ENCODE data around the gene LPCAT2.

Gene LPCAT2

DNA sequence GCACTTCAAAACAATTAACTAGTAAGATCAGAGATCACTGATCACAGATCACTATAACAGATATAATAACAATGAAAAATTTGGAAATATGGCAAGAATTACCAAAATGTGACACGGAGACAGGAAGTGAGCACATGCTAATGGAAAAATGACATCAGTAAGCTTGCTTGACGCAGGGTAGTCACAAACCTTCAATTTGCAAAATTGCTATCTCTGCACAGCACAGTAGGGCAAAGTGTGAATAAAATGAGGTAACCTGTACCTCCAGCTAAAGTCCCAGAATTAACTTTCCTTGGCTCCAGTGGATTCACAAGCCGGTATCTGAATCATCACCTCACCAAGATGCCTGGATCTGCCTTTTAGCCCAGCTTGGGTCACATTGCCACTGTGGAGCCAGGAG lies 34.1 kb upstream of the LPCAT2 start:
- TF ChIP-seq JUND (IDR thresholded peaks at IDR 0.05; ENCODE audit: low read depth) = no peak
- DNase-seq (ENCODE audit: low read depth in 1 of 2, low spot score in 1 of 2) = no peak
- in situ Hi-C loops (cut with HindIII; ENCODE audit: low pct_unique_long_range_greater_than_20kb, low sequenced_read_pairs) = no loop called here

DNA sequence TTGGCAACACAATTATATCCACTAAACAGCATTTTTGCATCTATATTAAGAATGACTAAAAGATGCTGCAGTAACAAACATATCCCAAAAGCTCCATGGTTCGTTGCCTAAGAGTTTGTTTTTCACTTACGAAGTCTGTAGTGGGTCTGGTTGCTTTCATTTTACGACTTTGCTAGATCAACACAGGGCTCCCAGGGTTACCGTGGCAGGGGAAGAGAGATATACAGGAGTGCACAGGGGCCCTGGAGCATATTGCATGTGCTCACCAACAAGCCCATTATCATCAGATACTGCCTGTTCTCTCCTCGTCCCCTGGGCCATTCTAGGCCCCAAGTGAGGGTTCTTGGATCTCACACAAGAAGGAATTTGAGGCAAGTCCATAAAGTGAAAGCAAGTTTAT lies 33.0 kb upstream of the LPCAT2 start:
- DNase-seq (ENCODE audit: low read depth in 1 of 2, low spot score in 1 of 2) = no peak
- in situ Hi-C loops (cut with HindIII; ENCODE audit: low pct_unique_long_range_greater_than_20kb, low sequenced_read_pairs) = no loop called here
- no peak for TF ChIP-seq JUND (IDR thresholded peaks at IDR 0.05; ENCODE audit: low read depth)

- in situ Hi-C loops (cut with HindIII; ENCODE audit: low pct_unique_long_range_greater_than_20kb, low sequenced_read_pairs) = no loop called here
- no peak for TF ChIP-seq JUND (IDR thresholded peaks at IDR 0.05; ENCODE audit: low read depth)
- no peak for DNase-seq (ENCODE audit: low read depth in 1 of 2, low spot score in 1 of 2)
Measured at GRCh38 chr16:55476625-55477533, 32.0 kb upstream of the LPCAT2 start.

DNA sequence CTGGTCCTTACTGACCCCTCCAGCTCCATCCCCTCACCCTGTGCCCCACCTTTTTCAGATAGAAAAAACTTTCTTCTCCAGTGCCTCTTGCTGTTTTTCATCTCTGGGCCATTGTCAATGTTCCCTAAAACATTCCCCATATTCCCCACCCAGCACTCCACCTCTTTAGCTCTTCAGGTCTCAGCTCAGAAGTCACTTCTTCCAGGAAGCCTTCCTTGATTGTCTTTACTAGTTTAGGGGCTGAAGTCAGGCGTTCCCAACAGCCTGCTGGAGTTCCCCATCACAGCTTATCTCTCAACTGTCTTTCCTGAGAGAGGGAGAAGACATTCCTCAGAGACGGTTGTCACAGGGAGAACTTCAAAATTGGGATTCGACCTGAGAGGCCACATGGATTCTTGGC lies 31.1 kb upstream of the LPCAT2 start:
- no peak for TF ChIP-seq JUND (IDR thresholded peaks at IDR 0.05; ENCODE audit: low read depth)
- in situ Hi-C loops (cut with HindIII; ENCODE audit: low pct_unique_long_range_greater_than_20kb, low sequenced_read_pairs) = no loop called here
- no peak for DNase-seq (ENCODE audit: low read depth in 1 of 2, low spot score in 1 of 2)

- in situ Hi-C loops (cut with HindIII; ENCODE audit: low pct_unique_long_range_greater_than_20kb, low sequenced_read_pairs) = no loop called here
- no peak for TF ChIP-seq JUND (IDR thresholded peaks at IDR 0.05; ENCODE audit: low read depth)
- no peak for DNase-seq (ENCODE audit: low read depth in 1 of 2, low spot score in 1 of 2)
Measured at GRCh38 chr16:55478827-55479429, 29.9 kb upstream of the LPCAT2 start, which contains the start of gene MMP2. TSS of gene MMP2 (plus strand) at chr16:55479198. CDS start at chr16:55479480, 282 bp downstream.

- in situ Hi-C loops (cut with HindIII; ENCODE audit: low pct_unique_long_range_greater_than_20kb, low sequenced_read_pairs) = no loop called here
- no peak for DNase-seq (ENCODE audit: low read depth in 1 of 2, low spot score in 1 of 2)
- no peak for TF ChIP-seq JUND (IDR thresholded peaks at IDR 0.05; ENCODE audit: low read depth)
Measured at GRCh38 chr16:55479430-55480140, 29.3 kb upstream of the LPCAT2 start.

DNA sequence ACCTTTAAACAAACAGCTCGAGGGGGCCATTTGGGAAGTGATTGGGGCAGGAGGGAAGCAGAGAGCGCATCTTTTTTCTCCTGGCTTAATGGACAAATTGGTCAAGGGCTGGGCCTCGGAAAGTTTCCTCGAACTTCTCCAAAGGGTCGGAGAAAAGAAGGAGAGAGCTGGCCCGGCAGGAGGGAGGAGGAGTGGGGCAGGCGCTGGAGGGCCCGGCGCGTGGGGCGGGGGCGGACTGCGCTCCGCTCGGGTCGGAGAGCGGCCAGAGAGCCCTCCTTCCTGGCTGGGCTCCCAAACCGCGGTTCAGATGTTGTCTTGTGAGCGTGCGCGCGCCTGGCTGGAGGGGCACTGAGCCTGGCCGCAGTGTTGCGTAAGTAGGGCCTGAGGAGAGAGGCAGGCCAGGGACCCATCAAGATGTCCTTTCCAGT lies 28.6 kb upstream of the LPCAT2 start:
- DNase-seq (ENCODE audit: low read depth in 1 of 2, low spot score in 1 of 2) = no peak
- in situ Hi-C loops (cut with HindIII; ENCODE audit: low pct_unique_long_range_greater_than_20kb, low sequenced_read_pairs) = no loop called here
- TF ChIP-seq JUND (IDR thresholded peaks at IDR 0.05; ENCODE audit: low read depth) = no peak

DNA sequence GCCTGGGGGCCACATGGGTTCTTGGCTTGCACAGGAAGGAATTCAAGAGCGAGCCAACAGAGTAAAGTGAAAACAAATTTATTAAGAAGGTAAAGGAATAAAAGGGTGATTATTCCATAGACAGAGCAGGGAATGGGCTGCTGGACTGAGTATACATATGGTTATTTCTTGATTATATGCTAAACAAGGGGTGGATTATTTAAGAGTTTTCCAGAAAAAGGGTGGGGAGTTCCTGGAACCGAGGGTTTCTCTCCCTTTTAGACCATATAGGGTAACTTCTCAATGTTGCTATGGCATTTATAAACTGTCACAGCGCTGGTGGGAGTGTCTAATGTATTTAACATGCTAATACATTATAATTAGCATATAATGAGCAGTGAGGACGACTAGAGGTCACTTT lies 27.8 kb upstream of the LPCAT2 start:
- in situ Hi-C loops (cut with HindIII; ENCODE audit: low pct_unique_long_range_greater_than_20kb, low sequenced_read_pairs) = no loop called here
- TF ChIP-seq JUND (IDR thresholded peaks at IDR 0.05; ENCODE audit: low read depth) = no peak
- no peak for DNase-seq (ENCODE audit: low read depth in 1 of 2, low spot score in 1 of 2)

DNA sequence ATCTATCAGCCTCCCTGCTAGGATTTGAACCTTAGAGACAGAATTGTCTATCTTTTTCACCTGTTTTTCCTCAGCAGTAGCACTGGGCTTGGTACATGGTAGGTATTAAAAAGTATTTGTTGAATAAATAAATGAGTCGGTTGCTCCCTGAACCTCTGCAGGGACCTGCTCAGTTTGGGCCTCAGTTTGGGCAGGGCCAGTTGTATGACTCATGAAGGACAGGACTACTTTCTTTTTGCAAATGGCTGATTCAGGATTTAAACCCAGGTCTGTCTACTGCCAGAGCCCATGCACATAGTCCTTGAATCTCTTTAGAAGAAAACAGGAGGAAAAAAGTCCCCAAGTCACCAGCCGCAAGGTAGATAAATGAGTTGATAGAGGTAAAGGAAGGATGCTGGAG lies 26.8 kb upstream of the LPCAT2 start:
- no peak for DNase-seq (ENCODE audit: low read depth in 1 of 2, low spot score in 1 of 2)
- in situ Hi-C loops (cut with HindIII; ENCODE audit: low pct_unique_long_range_greater_than_20kb, low sequenced_read_pairs) = no loop called here
- TF ChIP-seq JUND (IDR thresholded peaks at IDR 0.05; ENCODE audit: low read depth) = no peak

DNA sequence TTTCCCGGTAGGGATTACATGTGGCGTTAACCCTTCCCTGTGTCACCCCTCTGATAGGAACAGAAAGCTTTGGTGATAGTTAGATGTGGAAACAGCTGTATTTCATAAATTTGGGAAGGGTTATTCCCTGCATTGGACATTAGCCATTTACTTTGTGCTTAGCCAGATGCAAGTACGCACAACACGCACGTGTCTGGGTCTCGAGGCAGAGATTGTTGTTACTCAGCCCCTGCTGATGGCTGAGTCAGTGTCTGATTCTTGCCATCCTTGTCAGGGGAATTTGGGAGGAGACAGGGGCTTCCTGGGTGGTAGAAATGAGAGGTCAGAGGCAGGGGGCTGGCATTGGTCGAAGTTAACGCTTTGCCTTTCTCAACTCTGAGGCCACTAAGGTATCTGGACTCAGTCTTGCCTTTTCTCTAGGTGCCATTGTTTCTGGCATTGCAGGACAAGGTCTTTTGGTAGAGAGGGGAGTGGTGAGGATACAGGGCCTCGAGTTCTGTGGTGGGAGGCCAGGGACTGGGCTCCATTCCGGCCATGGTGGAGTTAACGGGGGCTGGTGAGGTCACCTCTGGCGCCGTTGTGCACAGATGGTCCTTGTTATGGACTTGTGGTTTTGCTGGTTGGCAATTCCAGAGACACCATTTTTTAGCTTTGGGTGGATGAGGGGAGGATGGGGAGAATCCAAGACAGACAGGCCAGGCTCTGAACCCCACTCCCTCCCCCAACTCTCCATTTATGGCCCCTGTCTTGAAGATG lies 21.6 kb upstream of the LPCAT2 start:
- TF ChIP-seq JUND (IDR thresholded peaks at IDR 0.05; ENCODE audit: low read depth) = no peak
- in situ Hi-C loops (cut with HindIII; ENCODE audit: low pct_unique_long_range_greater_than_20kb, low sequenced_read_pairs) = no loop called here
- DNase-seq (ENCODE audit: low read depth in 1 of 2, low spot score in 1 of 2) = no peak

DNA sequence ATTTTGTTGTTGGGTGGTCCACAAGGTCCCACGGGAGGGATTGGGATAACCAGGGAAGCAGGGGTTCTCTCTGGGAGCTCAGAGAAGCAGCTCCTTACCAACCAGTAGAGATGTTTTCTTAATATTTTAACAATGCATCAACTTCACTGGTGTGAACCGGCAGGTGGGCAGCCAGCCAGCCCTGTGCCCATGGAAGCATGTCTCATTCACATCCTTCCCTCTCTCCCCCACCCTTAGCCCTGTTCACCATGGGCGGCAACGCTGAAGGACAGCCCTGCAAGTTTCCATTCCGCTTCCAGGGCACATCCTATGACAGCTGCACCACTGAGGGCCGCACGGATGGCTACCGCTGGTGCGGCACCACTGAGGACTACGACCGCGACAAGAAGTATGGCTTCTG lies 20.6 kb upstream of the LPCAT2 start:
- DNase-seq (ENCODE audit: low read depth in 1 of 2, low spot score in 1 of 2) = no peak
- TF ChIP-seq JUND (IDR thresholded peaks at IDR 0.05; ENCODE audit: low read depth) = no peak
- in situ Hi-C loops (cut with HindIII; ENCODE audit: low pct_unique_long_range_greater_than_20kb, low sequenced_read_pairs) = no loop called here

All from T47D (cell line).